Measurements from ENCODE around the gene EIF3F. TPM values are rescaled to one million over a fixed set of nuclear protein-coding genes. Genes with fewer than 3 reads are reported as not detected.
"Not testable (repeated sequence)": the region's sequence is repeated elsewhere in the genome, so short reads cannot be mapped to it uniquely, and the experiment has no call there.

The EIF3F gene
- total RNA-seq, 1 donor: 417 TPM

- Histone ChIP-seq H3K27me3 (ENCODE audit: insufficient read depth, low read length) (peaks cover 2% of the 10 kb centered on the region), H3K4me3 (ENCODE audit: low read length) (no peak overlapping the region), H3K9me3 (ENCODE audit: low read depth, low read length) (no peaks in the 10 kb centered on the region), H3K4me1 (ENCODE audit: insufficient read depth, low read length) (no peaks in the 10 kb centered on the region)
Measured at GRCh38 chr11:7974668-7975067, 12.5 kb upstream of the EIF3F start.

GRCh38 chr11:7977232-7977917 lies 9.8 kb upstream of the EIF3F start:
- H3K4me3 ChIP-seq (ENCODE audit: low read length): no peak overlapping the region
- H3K4me1 ChIP-seq (ENCODE audit: insufficient read depth, low read length): no peaks in the 10 kb centered on the region
- H3K27me3 ChIP-seq (ENCODE audit: insufficient read depth, low read length): peaks cover 2% of the 10 kb centered on the region
- no peaks in the 10 kb centered on the region for H3K9me3 ChIP-seq (ENCODE audit: low read depth, low read length)

- H3K9me3 ChIP-seq (ENCODE audit: low read depth, low read length): no peaks in the 10 kb centered on the region
- H3K4me3 ChIP-seq (ENCODE audit: low read length): no peak overlapping the region
- no peaks in the 10 kb centered on the region for H3K27me3 ChIP-seq (ENCODE audit: insufficient read depth, low read length)
Measured at GRCh38 chr11:7981619-7982157, 5.4 kb upstream of the EIF3F start.

GRCh38 chr11:7982582-7983119 lies 4.5 kb upstream of the EIF3F start:
- H3K4me3 ChIP-seq (ENCODE audit: low read length): no peak overlapping the region
- H3K9me3 ChIP-seq (ENCODE audit: low read depth, low read length): no peaks in the 10 kb centered on the region
- peaks cover 7% of the 10 kb centered on the region for H3K4me1 ChIP-seq (ENCODE audit: insufficient read depth, low read length)
- no peaks in the 10 kb centered on the region for H3K27me3 ChIP-seq (ENCODE audit: insufficient read depth, low read length)

More at GRCh38 chr11:7981619-7982157, 5.4 kb upstream of the EIF3F start:
- H3K4me1 ChIP-seq (ENCODE audit: insufficient read depth, low read length): peaks cover 5% of the 10 kb centered on the region

- Histone ChIP-seq H3K4me1 (ENCODE audit: insufficient read depth, low read length) (peaks cover 20% of the 10 kb centered on the region), H3K9me3 (ENCODE audit: low read depth, low read length) (no peaks in the 10 kb centered on the region), H3K27me3 (ENCODE audit: insufficient read depth, low read length) (no peaks in the 10 kb centered on the region), H3K4me3 (ENCODE audit: low read length) (no peak overlapping the region)
Measured at GRCh38 chr11:7983832-7984590, 3.1 kb upstream of the EIF3F start.

GRCh38 chr11:7987560-7987883 lies 385 bp downstream of the EIF3F start:
- H3K9me3 ChIP-seq (ENCODE audit: low read depth, low read length); H3K27me3 ChIP-seq (ENCODE audit: insufficient read depth, low read length): not testable (repeated sequence)
- Histone ChIP-seq H3K4me1 (ENCODE audit: insufficient read depth, low read length) (peaks cover 22% of the 10 kb centered on the region), H3K4me3 (ENCODE audit: low read length) (peak overlapping the region; percentile 67)

- H3K4me1 ChIP-seq (ENCODE audit: insufficient read depth, low read length): no peaks in the 10 kb centered on the region
- no peaks in the 10 kb centered on the region for H3K9me3 ChIP-seq (ENCODE audit: low read depth, low read length)
- no peaks in the 10 kb centered on the region for H3K27me3 ChIP-seq (ENCODE audit: insufficient read depth, low read length)
- no peak overlapping the region for H3K4me3 ChIP-seq (ENCODE audit: low read length)
Measured at GRCh38 chr11:7994581-7995278, 7.6 kb downstream of the EIF3F start.

- H3K4me3 ChIP-seq (ENCODE audit: low read length): no peak overlapping the region
- H3K9me3 ChIP-seq (ENCODE audit: low read depth, low read length): no peaks in the 10 kb centered on the region
- H3K4me1 ChIP-seq (ENCODE audit: insufficient read depth, low read length): no peaks in the 10 kb centered on the region
- H3K27me3 ChIP-seq (ENCODE audit: insufficient read depth, low read length): no peaks in the 10 kb centered on the region
Measured at GRCh38 chr11:7999795-8000194, 12.7 kb downstream of the EIF3F start.

- Histone ChIP-seq H3K27me3 (ENCODE audit: insufficient read depth, low read length) (no peaks in the 10 kb centered on the region), H3K4me1 (ENCODE audit: insufficient read depth, low read length) (no peaks in the 10 kb centered on the region), H3K9me3 (ENCODE audit: low read depth, low read length) (no peaks in the 10 kb centered on the region), H3K4me3 (ENCODE audit: low read length) (no peak overlapping the region)
Measured at GRCh38 chr11:8000390-8000789, 13.3 kb downstream of the EIF3F start.

GRCh38 chr11:8002676-8003075 lies 15.5 kb downstream of the EIF3F start:
- H3K4me1 ChIP-seq (ENCODE audit: insufficient read depth, low read length): no peaks in the 10 kb centered on the region
- H3K4me3 ChIP-seq (ENCODE audit: low read length): no peak overlapping the region
- no peaks in the 10 kb centered on the region for H3K27me3 ChIP-seq (ENCODE audit: insufficient read depth, low read length)
- H3K9me3 ChIP-seq (ENCODE audit: low read depth, low read length): no peaks in the 10 kb centered on the region

GRCh38 chr11:8003187-8003586 lies 16.1 kb downstream of the EIF3F start:
- Histone ChIP-seq H3K4me1 (ENCODE audit: insufficient read depth, low read length) (no peaks in the 10 kb centered on the region), H3K27me3 (ENCODE audit: insufficient read depth, low read length) (no peaks in the 10 kb centered on the region), H3K4me3 (ENCODE audit: low read length) (no peak overlapping the region), H3K9me3 (ENCODE audit: low read depth, low read length) (no peaks in the 10 kb centered on the region)

- Histone ChIP-seq H3K9me3 (ENCODE audit: low read depth, low read length) (no peaks in the 10 kb centered on the region), H3K4me1 (ENCODE audit: insufficient read depth, low read length) (no peaks in the 10 kb centered on the region), H3K4me3 (ENCODE audit: low read length) (no peak overlapping the region), H3K27me3 (ENCODE audit: insufficient read depth, low read length) (no peaks in the 10 kb centered on the region)
Measured at GRCh38 chr11:8004008-8004407, 16.9 kb downstream of the EIF3F start.

- H3K4me3 ChIP-seq (ENCODE audit: low read length): no peak overlapping the region
- no peaks in the 10 kb centered on the region for H3K4me1 ChIP-seq (ENCODE audit: insufficient read depth, low read length)
- H3K27me3 ChIP-seq (ENCODE audit: insufficient read depth, low read length): no peaks in the 10 kb centered on the region
- H3K9me3 ChIP-seq (ENCODE audit: low read depth, low read length): no peaks in the 10 kb centered on the region
Measured at GRCh38 chr11:8005556-8005955, 18.4 kb downstream of the EIF3F start.

GRCh38 chr11:8006349-8006977 lies 19.3 kb downstream of the EIF3F start:
- Histone ChIP-seq H3K27me3 (ENCODE audit: insufficient read depth, low read length) (no peaks in the 10 kb centered on the region), H3K4me3 (ENCODE audit: low read length) (no peak overlapping the region), H3K4me1 (ENCODE audit: insufficient read depth, low read length) (no peaks in the 10 kb centered on the region), H3K9me3 (ENCODE audit: low read depth, low read length) (no peaks in the 10 kb centered on the region)

GRCh38 chr11:8008212-8008611 lies 21.1 kb downstream of the EIF3F start:
- Histone ChIP-seq H3K27me3 (ENCODE audit: insufficient read depth, low read length) (no peaks in the 10 kb centered on the region), H3K9me3 (ENCODE audit: low read depth, low read length) (no peaks in the 10 kb centered on the region), H3K4me1 (ENCODE audit: insufficient read depth, low read length) (no peaks in the 10 kb centered on the region), H3K4me3 (ENCODE audit: low read length) (no peak overlapping the region)
